Loucy (cell line): Measurements from ENCODE around the gene PDIK1L.
A peak's percentile ranks its signal among the peaks of the same experiment; 100 is the strongest.

Source experiments
- H2AFZ ChIP-seq: fragments of 200-600 bp; sonication (generic); 2 replicates; pipeline ENCODE4 v1.6.0; 2016; ENCODE audit warnings: antibody characterized with exemption, mild to moderate bottlenecking, low read length, moderate library complexity
- H3F3A ChIP-seq: fragments of 200-600 bp; 2 replicates; pipeline ENCODE4 v1.6.0; 2016; ENCODE audit warnings: antibody characterized with exemption, low read depth, mild to moderate bottlenecking
- H3K27me3 ChIP-seq: fragments of 200-600 bp; sonication (generic); 2 replicates; pipeline ENCODE4 v1.6.1; 2014; ENCODE audit warnings: low read length, mild to moderate bottlenecking; ENCODE audit not compliant: insufficient read depth, poor library complexity, severe bottlenecking
- H3K36me3 ChIP-seq: fragments of 200-600 bp; sonication (generic); 2 replicates; pipeline ENCODE4 v1.6.1; 2016; ENCODE audit warnings: low read length; ENCODE audit not compliant: insufficient read depth
- H3K4me1 ChIP-seq: fragments of 200-600 bp; sonication (generic); 2 replicates; pipeline ENCODE4 v1.5.1; 2014; ENCODE audit warnings: low read length, mild to moderate bottlenecking; ENCODE audit not compliant: insufficient read depth, poor library complexity, severe bottlenecking
- H3K4me2 ChIP-seq: fragments of 200-600 bp; sonication (generic); 2 replicates; pipeline ENCODE4 v1.6.0; 2014; ENCODE audit warnings: antibody characterized with exemption, low read length, low read depth, mild to moderate bottlenecking; ENCODE audit not compliant: poor library complexity, severe bottlenecking
- H3K4me3 ChIP-seq: fragments of 200-600 bp; sonication (generic); 2 replicates; pipeline ENCODE4 v1.5.1; 2014; ENCODE audit warnings: low read length, mild to moderate bottlenecking, mixed read lengths; ENCODE audit not compliant: poor library complexity, severe bottlenecking
- H3K79me2 ChIP-seq: fragments of 200-600 bp; sonication (generic); 2 replicates; pipeline ENCODE4 v1.6.1; 2014; ENCODE audit warnings: low read length; ENCODE audit not compliant: insufficient read depth
- H3K9ac ChIP-seq: fragments of 200-600 bp; sonication (generic); 2 replicates; pipeline ENCODE4 v1.6.0; 2014; ENCODE audit warnings: mild to moderate bottlenecking, low read depth, low read length, moderate library complexity; ENCODE audit not compliant: poor library complexity, severe bottlenecking
- H3K9me2 ChIP-seq: fragments of 200-600 bp; sonication (generic); replicated peaks from 2 replicates; pipeline ENCODE4 v1.6.1; 2016; ENCODE audit warnings: low read depth, low read length, mixed read lengths
- H3K9me3 ChIP-seq: fragments of 200-600 bp; sonication (generic); 2 replicates; pipeline ENCODE4 v1.6.1; 2014; ENCODE audit warnings: mild to moderate bottlenecking, antibody characterized with exemption, low read length, low read depth; ENCODE audit not compliant: insufficient read depth
- H4K20me1 ChIP-seq: fragments of 200-600 bp; sonication (generic); 2 replicates; pipeline ENCODE4 v1.6.0; 2014; ENCODE audit warnings: antibody characterized with exemption, low read length, mild to moderate bottlenecking; ENCODE audit not compliant: insufficient read depth, poor library complexity, severe bottlenecking
- EZH2phosphoT487 ChIP-seq: fragments of 200-600 bp; IDR thresholded peaks from 2 replicates; pipeline ENCODE4 v1.6.1; 2018; ENCODE audit warnings: antibody characterized with exemption, mild to moderate bottlenecking, moderate library complexity, borderline replicate concordance
- TF ChIP-seq, protein P1 (sequence below): fragments of 200-600 bp; sonication (generic); conservative IDR thresholded peaks from 2 replicates; pipeline ENCODE4 v1.5.1; 2014; ENCODE audit warnings: mild to moderate bottlenecking, antibody characterized with exemption, low read length

PDIK1L gene

DNA sequence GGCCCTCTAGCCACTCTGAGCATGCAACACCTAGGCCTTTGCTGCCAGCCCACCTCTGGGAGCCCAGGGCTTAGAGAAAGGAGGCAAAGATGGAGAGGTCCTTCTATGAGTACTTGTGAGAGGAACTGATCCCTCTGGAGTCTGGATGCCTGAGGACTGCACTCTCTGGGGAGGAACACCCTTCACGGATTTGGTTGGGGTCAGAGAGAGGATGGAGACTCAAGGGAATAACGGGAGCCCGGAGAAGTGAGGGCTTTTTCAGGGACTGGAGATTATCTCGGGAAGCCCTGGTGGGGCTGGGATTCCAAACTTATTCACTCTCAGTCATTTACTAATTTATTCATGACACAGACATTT is 57.6 kb downstream of the PDIK1L start:
- H4K20me1 ChIP-seq, result no peaks in the 10 kb centered on the region
- H3F3A ChIP-seq, result 0 out of 2 replicates have a peak, but pooled peaks cover 3% of the 10 kb centered on the region
- H3K4me1 ChIP-seq, result peaks cover 14% of the 10 kb centered on the region
- no peaks in the 10 kb centered on the region for H3K9me2 ChIP-seq
- H3K79me2 ChIP-seq, result peaks cover 19% of the 10 kb centered on the region
- no peak overlapping the region for H3K9ac ChIP-seq
- H3K4me2 ChIP-seq, result peak overlapping the region; percentile 88
- H2AFZ ChIP-seq, result no peak overlapping the region
- no peaks in the 10 kb centered on the region for H3K9me3 ChIP-seq
- H3K4me3 ChIP-seq, result peak overlapping the region; percentile 93
- no peaks in the 10 kb centered on the region for H3K27me3 ChIP-seq
- TF ChIP-seq, protein P1, sequence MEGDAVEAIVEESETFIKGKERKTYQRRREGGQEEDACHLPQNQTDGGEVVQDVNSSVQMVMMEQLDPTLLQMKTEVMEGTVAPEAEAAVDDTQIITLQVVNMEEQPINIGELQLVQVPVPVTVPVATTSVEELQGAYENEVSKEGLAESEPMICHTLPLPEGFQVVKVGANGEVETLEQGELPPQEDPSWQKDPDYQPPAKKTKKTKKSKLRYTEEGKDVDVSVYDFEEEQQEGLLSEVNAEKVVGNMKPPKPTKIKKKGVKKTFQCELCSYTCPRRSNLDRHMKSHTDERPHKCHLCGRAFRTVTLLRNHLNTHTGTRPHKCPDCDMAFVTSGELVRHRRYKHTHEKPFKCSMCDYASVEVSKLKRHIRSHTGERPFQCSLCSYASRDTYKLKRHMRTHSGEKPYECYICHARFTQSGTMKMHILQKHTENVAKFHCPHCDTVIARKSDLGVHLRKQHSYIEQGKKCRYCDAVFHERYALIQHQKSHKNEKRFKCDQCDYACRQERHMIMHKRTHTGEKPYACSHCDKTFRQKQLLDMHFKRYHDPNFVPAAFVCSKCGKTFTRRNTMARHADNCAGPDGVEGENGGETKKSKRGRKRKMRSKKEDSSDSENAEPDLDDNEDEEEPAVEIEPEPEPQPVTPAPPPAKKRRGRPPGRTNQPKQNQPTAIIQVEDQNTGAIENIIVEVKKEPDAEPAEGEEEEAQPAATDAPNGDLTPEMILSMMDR, result no peak
- no peak for TF ChIP-seq EZH2phosphoT487
- H3K36me3 ChIP-seq, result no peaks in the 10 kb centered on the region

DNA sequence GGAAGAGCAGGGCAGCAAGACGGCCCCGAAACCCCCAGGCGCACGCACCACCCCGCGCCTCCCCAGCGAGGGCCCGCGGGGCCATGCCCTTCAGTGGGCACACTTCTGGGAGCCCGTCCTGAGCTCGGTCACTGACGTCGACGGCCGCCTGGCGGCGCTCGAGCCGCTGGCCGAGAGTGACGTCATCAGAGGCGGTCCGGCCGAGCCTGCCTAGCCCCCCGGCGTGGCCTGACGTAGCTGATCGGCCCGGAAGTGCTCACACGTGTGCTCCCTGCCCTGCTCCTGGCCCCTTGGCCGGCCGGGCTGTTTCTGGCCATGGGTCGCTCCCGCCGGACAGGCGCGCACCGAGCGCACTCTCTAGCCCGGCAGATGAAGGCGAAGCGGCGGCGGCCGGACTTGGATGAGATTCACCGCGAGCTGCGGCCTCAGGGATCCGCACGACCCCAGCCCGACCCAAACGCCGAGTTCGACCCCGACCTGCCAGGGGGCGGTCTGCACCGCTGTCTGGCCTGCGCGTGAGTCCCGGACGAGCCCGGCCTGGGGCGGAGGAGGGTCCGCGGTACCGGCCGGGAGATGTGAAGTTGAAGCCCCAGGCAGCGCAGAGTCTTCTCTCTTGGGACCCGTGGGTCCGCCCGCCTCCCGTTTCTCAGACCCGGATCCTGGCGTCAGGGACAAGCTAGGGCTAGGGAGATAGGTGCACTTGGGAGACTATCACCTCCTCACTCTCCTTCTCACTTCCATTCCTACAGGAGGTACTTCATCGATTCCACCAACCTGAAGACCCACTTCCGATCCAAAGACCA is 58.2 kb downstream of the PDIK1L start, which contains the start of gene ZNF593:
Gene ZNF593, plus strand, starts transcription at position 240 of the 803 bp plus-strand sequence. Its CDS starts 76 bp downstream, at position 316.
- peak within 1 kb of the TSS; percentile 90 for H3K9ac ChIP-seq
- H3F3A ChIP-seq, result 0 out of 2 replicates have a peak, but pooled peaks cover 3% of the 10 kb centered on the region
- H4K20me1 ChIP-seq, result no peaks in the 10 kb centered on the region
- H3K79me2 ChIP-seq, result peaks cover 19% of the 10 kb centered on the region
- H3K4me3 ChIP-seq, result peak within 1 kb of the TSS; percentile 93
- no peaks in the 10 kb centered on the region for H3K9me3 ChIP-seq
- H3K36me3 ChIP-seq, result no peaks in the 10 kb centered on the region
- peak within 1 kb of the TSS; percentile 94 for H2AFZ ChIP-seq
- no peaks in the 10 kb centered on the region for H3K9me2 ChIP-seq
- TF ChIP-seq EZH2phosphoT487, result no peak
- TF ChIP-seq, protein P1, result peak; percentile 75
- H3K4me2 ChIP-seq, result peak within 1 kb of the TSS; percentile 88
- H3K27me3 ChIP-seq, result no peaks in the 10 kb centered on the region
- peaks cover 14% of the 10 kb centered on the region for H3K4me1 ChIP-seq

DNA sequence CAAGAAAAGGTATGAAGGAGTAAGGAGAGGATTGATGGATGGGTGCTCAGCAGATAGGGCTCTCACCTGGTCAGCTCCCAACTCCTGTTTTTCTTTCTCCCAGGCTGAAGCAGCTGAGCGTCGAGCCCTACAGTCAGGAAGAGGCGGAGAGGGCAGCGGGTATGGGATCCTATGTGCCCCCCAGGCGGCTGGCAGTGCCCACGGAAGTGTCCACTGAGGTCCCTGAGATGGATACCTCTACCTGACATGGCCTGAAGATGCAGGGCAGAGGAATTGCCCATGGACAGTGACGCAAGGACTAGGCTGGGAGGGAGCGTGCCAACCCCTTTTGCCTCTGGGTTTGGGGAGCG is 58.8 kb downstream of the PDIK1L start:
- Histone ChIP-seq H3K27me3 (no peaks in the 10 kb centered on the region), H3K9me3 (no peaks in the 10 kb centered on the region), H2AFZ (no peak overlapping the region; the same call in 1 of the 2 replicates), H3K4me2 (peak overlapping the region; percentile 88), H4K20me1 (no peaks in the 10 kb centered on the region), H3K9me2 (no peaks in the 10 kb centered on the region), H3K4me3 (peak overlapping the region; percentile 93), H3K79me2 (peaks cover 19% of the 10 kb centered on the region), H3K9ac (peak overlapping the region; percentile 90), H3K36me3 (no peaks in the 10 kb centered on the region), H3F3A (0 out of 2 replicates have a peak, but pooled peaks cover 3% of the 10 kb centered on the region), H3K4me1 (peaks cover 14% of the 10 kb centered on the region)
- TF ChIP-seq EZH2phosphoT487, result no peak
- TF ChIP-seq, protein P1, result no peak
